ENCODE measurements around the gene DAD1. TPM values are rescaled to one million over a fixed set of nuclear protein-coding genes. Genes with fewer than 3 reads are reported as not detected.

The DAD1 gene
- total RNA-seq, 2 experiments from 2014 or later, result 194 to 196 TPM

GRCh38 chr14:22526744-22527143 is 62.3 kb downstream of the DAD1 start:
- no peak for TF ChIP-seq CTCF (IDR thresholded peaks at IDR 0.05)
- DNase-seq (peak; percentile 3), ATAC-seq (no peak)
- no peaks in the 10 kb centered on the region for H3K27me3 Mint-ChIP-seq
- intact Hi-C loops (cut with micrococcal nuclease), result no loop called here
- CTCF ChIA-PET, result interaction anchor here (0.8 to 3.8 kb wide), 10 partner anchors 8 to 608 kb away, joined by 3 to 17 read pairs (median 5); no protein-coding TSS in a partner anchor
- POLR2A ChIA-PET, result interaction anchor here (0.9 to 20.6 kb wide), 11 partner anchors 7 to 884 kb away, joined by 3 to 1006 read pairs (median 5); partner anchors contain the start of gene DAD1
- H3K9me3 Mint-ChIP-seq, result no peaks in the 10 kb centered on the region
- H3K36me3 Mint-ChIP-seq (ENCODE audit: low read depth), result peaks cover 96% of the 10 kb centered on the region
- peak overlapping the region; percentile 79 for H3K4me3 Mint-ChIP-seq
- H3K27ac Mint-ChIP-seq, result peak overlapping the region; percentile 96
- peaks cover 71% of the 10 kb centered on the region for H3K4me1 Mint-ChIP-seq (ENCODE audit: low read depth)

GRCh38 chr14:22526218-22526617 is 62.8 kb downstream of the DAD1 start:
- peak; percentile 23 for DNase-seq
- peak overlapping the region; percentile 79 for H3K4me3 Mint-ChIP-seq
- ATAC-seq, result peak; percentile 11
- CTCF ChIA-PET, result interaction anchor here (0.9 to 3.8 kb wide), 6 partner anchors 9 to 44 kb away, joined by 3 to 17 read pairs (median 4); no protein-coding TSS in a partner anchor
- no peak for TF ChIP-seq CTCF (IDR thresholded peaks at IDR 0.05)
- no peaks in the 10 kb centered on the region for H3K27me3 Mint-ChIP-seq
- POLR2A ChIA-PET, result interaction anchor here (0.6 to 20.6 kb wide), 13 partner anchors 8 to 1013 kb away, joined by 3 to 1006 read pairs (median 5); partner anchors contain the start of gene DAD1
- no peaks in the 10 kb centered on the region for H3K9me3 Mint-ChIP-seq
- peak overlapping the region; percentile 96 for H3K27ac Mint-ChIP-seq
- intact Hi-C loops (cut with micrococcal nuclease), result no loop called here
- peaks cover 68% of the 10 kb centered on the region for H3K4me1 Mint-ChIP-seq (ENCODE audit: low read depth)
- H3K36me3 Mint-ChIP-seq (ENCODE audit: low read depth), result peaks cover 96% of the 10 kb centered on the region

- peaks cover 71% of the 10 kb centered on the region for H3K4me1 Mint-ChIP-seq (ENCODE audit: low read depth)
- intact Hi-C loops (cut with micrococcal nuclease), result no loop called here
- DNase-seq (no peak), ATAC-seq (no peak)
- POLR2A ChIA-PET, result interaction anchor here (0.8 to 20.6 kb wide), 9 partner anchors 9 to 1260 kb away, joined by 3 to 1006 read pairs (median 28); no protein-coding TSS in a partner anchor
- no peak for TF ChIP-seq CTCF (IDR thresholded peaks at IDR 0.05)
- H3K36me3 Mint-ChIP-seq (ENCODE audit: low read depth), result peaks cover 97% of the 10 kb centered on the region
- no peaks in the 10 kb centered on the region for H3K27me3 Mint-ChIP-seq
- H3K27ac Mint-ChIP-seq, result peak overlapping the region; percentile 96
- H3K9me3 Mint-ChIP-seq, result no peaks in the 10 kb centered on the region
- H3K4me3 Mint-ChIP-seq, result peak overlapping the region; percentile 79
- CTCF ChIA-PET, result interaction anchor here (0.7 to 3.8 kb wide), 13 partner anchors 10 to 46 kb away, joined by 3 to 17 read pairs (median 4); no protein-coding TSS in a partner anchor
Observed at GRCh38 chr14:22524784-22525161, 64.3 kb downstream of the DAD1 start.

- peak; percentile 6 for ATAC-seq
- Mint-ChIP-seq H3K4me1 (ENCODE audit: low read depth) (peaks cover 69% of the 10 kb centered on the region), H3K36me3 (ENCODE audit: low read depth) (peaks cover 97% of the 10 kb centered on the region), H3K9me3 (no peaks in the 10 kb centered on the region), H3K27me3 (no peaks in the 10 kb centered on the region), H3K4me3 (peak overlapping the region; percentile 79), H3K27ac (peak overlapping the region; percentile 96)
- peak; percentile 33 for DNase-seq
- no peak for TF ChIP-seq CTCF (IDR thresholded peaks at IDR 0.05)
- POLR2A ChIA-PET, result interaction anchor here (0.8 to 20.6 kb wide), 9 partner anchors 10 to 1260 kb away, joined by 3 to 1006 read pairs (median 28); no protein-coding TSS in a partner anchor
- intact Hi-C loops (cut with micrococcal nuclease), result no loop called here
- CTCF ChIA-PET, result interaction anchor here (0.7 to 3.8 kb wide), 13 partner anchors 9 to 46 kb away, joined by 3 to 17 read pairs (median 4); no protein-coding TSS in a partner anchor
Observed at GRCh38 chr14:22524115-22524783, 64.8 kb downstream of the DAD1 start.

GRCh38 chr14:22523283-22523682 is 65.7 kb downstream of the DAD1 start:
- TF ChIP-seq CTCF (IDR thresholded peaks at IDR 0.05), result no peak
- DNase-seq (no peak), ATAC-seq (no peak)
- H3K9me3 Mint-ChIP-seq, result no peaks in the 10 kb centered on the region
- H3K4me1 Mint-ChIP-seq (ENCODE audit: low read depth), result peaks cover 64% of the 10 kb centered on the region
- H3K27me3 Mint-ChIP-seq, result no peaks in the 10 kb centered on the region
- H3K4me3 Mint-ChIP-seq, result peak overlapping the region; percentile 79
- H3K27ac Mint-ChIP-seq, result peak overlapping the region; percentile 96
- H3K36me3 Mint-ChIP-seq (ENCODE audit: low read depth), result peaks cover 97% of the 10 kb centered on the region
- POLR2A ChIA-PET, result interaction anchor here (1.3 to 33.3 kb wide), 5 partner anchors 10 to 297 kb away, joined by 3 to 1006 read pairs (median 575); no protein-coding TSS in a partner anchor
- CTCF ChIA-PET, result interaction anchor here (0.9 to 2.6 kb wide), 3 partner anchors 8 to 47 kb away, joined by 3 to 9 read pairs (median 3); no protein-coding TSS in a partner anchor
- intact Hi-C loops (cut with micrococcal nuclease), result no loop called here
